Measurements from ENCODE around the gene PHC2. TPM values are rescaled to one million over a fixed set of nuclear protein-coding genes. Genes with fewer than 3 reads are reported as not detected.

The PHC2 gene
- 89.9 and 91.9 TPM in 2 replicates for total RNA-seq

GRCh38 chr1:33430692-33431593 is at the start of gene PHC2:
Gene PHC2 (minus strand): TSS chr1:33431095. CDS start chr1:33375539, 55,556 bp downstream.

GRCh38 chr1:33472269-33472980 is 41.5 kb upstream of the PHC2 start, which contains the start of gene ZSCAN20:
Gene ZSCAN20 (plus strand): TSS chr1:33472645. CDS start chr1:33479289, 6,644 bp downstream.

GRCh38 chr1:33320619-33321165 is 110.2 kb downstream of the PHC2 start, which contains the start of gene A3GALT2:
Gene A3GALT2 (minus strand): TSS chr1:33321098. CDS start chr1:33321098, 0 bp downstream.

Other genes with a start within 250 kb of the PHC2 start
- 5.7 and 10.3 TPM in 2 replicates for gene TRIM62, start 249.1 kb downstream of the PHC2 start, total RNA-seq
- gene ZNF362, start 174.6 kb downstream of the PHC2 start, total RNA-seq: 8.2 and 8.5 TPM in 2 replicates
- gene A3GALT2, start 110.0 kb downstream of the PHC2 start, total RNA-seq: not detected in 2 replicates
- gene ZSCAN20, start 41.5 kb upstream of the PHC2 start, total RNA-seq: 12.2 and 13.4 TPM in 2 replicates